ENCODE data around the gene TMPRSS7. TPM values are rescaled to one million over a fixed set of nuclear protein-coding genes. Genes with fewer than 3 reads are reported as not detected.

TMPRSS7 gene
- total RNA-seq, 4 donors from 2014 or later = not detected

DNA sequence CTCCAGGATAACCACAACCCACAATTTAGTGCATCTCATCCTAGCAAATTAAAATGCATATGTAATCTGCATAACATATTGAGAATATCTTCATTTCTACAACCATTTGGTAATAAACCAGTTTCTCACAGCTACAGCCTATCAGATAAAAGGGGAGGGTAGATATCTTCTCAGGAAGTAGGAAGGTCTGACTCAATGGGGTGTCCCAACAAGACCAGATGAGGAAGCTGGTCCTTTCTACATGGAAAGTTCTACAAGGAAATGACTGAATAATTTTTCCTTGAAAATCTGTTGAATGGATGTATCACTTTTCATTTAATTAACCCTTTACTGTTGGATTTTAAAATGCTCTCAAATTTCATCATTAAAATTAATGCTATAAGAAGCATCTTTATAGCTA, 17.4 kb upstream of the TMPRSS7 start:
- TF ChIP-seq, protein P1, sequence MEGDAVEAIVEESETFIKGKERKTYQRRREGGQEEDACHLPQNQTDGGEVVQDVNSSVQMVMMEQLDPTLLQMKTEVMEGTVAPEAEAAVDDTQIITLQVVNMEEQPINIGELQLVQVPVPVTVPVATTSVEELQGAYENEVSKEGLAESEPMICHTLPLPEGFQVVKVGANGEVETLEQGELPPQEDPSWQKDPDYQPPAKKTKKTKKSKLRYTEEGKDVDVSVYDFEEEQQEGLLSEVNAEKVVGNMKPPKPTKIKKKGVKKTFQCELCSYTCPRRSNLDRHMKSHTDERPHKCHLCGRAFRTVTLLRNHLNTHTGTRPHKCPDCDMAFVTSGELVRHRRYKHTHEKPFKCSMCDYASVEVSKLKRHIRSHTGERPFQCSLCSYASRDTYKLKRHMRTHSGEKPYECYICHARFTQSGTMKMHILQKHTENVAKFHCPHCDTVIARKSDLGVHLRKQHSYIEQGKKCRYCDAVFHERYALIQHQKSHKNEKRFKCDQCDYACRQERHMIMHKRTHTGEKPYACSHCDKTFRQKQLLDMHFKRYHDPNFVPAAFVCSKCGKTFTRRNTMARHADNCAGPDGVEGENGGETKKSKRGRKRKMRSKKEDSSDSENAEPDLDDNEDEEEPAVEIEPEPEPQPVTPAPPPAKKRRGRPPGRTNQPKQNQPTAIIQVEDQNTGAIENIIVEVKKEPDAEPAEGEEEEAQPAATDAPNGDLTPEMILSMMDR (IDR thresholded peaks at IDR 0.05 in 4 of 5, conservative IDR thresholded peaks at IDR 0.05 in 1 of 5) = no peak
- no peak for TF ChIP-seq POLR2A (IDR thresholded peaks at IDR 0.05)
- Histone ChIP-seq H3K4me3 (no peak overlapping the region), H3K4me1 (peaks cover 4% of the 10 kb centered on the region in 2 donors), H3K36me3 (no peaks in the 10 kb centered on the region), H3K27ac (no peak overlapping the region), H3K9me3 (no peaks in the 10 kb centered on the region), H3K27me3 (no peaks in the 10 kb centered on the region)
- ATAC-seq (no peak), DNase-seq (no peak)
- intact Hi-C loops (cut with DNase I; ENCODE audit: low total_unique reads) = no loop called here
- in situ Hi-C loops (cut with MboI; ENCODE audit: low sequenced_read_pairs in 4 of 4) = no loop called here

DNA sequence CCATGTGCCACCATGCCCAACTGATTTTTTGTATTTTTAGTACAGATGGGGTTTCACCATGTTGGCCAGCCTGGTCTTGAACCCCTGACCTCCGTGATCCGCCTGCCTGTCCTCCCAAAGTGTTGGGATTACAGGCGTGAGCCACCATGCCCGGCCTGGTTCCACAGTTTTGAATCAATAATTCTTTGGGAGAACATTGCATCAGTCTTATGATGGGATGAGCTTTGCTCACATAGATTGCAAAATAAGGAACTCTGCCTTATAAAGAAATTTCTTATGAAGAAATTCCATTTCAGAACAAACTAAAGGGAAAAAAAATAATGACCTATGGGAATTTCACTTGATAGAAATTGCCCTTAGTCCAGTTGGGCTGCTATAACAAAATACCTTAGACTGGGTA, 15.8 kb upstream of the TMPRSS7 start:
- Histone ChIP-seq H3K4me3 (no peak overlapping the region), H3K27me3 (no peaks in the 10 kb centered on the region), H3K9me3 (no peaks in the 10 kb centered on the region), H3K4me1 (no peaks in the 10 kb centered on the region), H3K27ac (no peak overlapping the region), H3K36me3 (no peaks in the 10 kb centered on the region)
- in situ Hi-C loops (cut with MboI; ENCODE audit: low sequenced_read_pairs in 4 of 4) (no loop called here), intact Hi-C loops (cut with DNase I; ENCODE audit: low total_unique reads) (no loop called here)
- DNase-seq (no peak), ATAC-seq (no peak)
- TF ChIP-seq POLR2A (IDR thresholded peaks at IDR 0.05) = no peak
- TF ChIP-seq, protein P1 (IDR thresholded peaks at IDR 0.05 in 4 of 5, conservative IDR thresholded peaks at IDR 0.05 in 1 of 5) = no peak

DNA sequence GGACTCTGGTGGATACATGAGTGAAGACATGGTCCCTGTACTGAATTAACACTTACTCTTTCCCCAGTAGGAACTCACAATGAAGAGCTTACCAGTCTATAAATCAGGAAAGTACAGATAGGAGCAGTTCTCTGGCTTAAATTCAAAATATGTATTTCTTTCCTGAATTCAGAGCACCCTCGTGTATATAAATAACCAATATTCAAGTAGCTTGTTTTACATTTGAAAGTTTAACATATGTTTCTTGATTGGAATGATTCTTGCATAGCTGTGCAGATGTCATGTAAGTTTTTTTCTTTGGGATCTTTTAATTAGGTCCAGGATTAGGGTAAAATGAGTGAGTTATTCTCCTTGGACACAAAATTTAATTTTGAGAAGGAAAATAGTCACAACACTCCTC, 14.8 kb upstream of the TMPRSS7 start:
- in situ Hi-C loops (cut with MboI; ENCODE audit: low sequenced_read_pairs in 4 of 4) = no loop called here
- H3K27me3 ChIP-seq = no peaks in the 10 kb centered on the region

DNA sequence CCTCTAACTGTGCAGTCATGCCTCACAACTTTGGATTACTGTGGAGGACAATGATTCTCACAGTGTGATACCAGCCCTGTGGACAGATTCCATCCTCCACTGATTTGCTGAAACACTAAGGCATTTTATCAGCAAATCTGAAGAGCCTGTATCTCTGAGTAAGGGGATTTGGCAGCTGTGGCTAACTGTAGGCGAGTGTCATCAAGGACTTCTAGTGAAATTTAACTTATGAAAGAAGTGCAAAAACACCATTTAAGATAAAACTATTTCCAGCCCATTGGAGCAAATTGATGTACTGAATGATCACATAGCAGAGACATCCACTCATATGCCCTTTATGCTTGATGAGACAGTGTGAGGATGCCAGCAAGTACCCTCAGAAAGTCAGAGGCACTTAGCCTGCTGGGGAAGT, 13.9 kb upstream of the TMPRSS7 start:
- H3K9me3 ChIP-seq = no peaks in the 10 kb centered on the region
- intact Hi-C loops (cut with DNase I; ENCODE audit: low total_unique reads) = no loop called here
- no peaks in the 10 kb centered on the region for H3K4me1 ChIP-seq
- in situ Hi-C loops (cut with MboI; ENCODE audit: low sequenced_read_pairs in 4 of 4) = no loop called here
- TF ChIP-seq POLR2A (IDR thresholded peaks at IDR 0.05) = no peak
- TF ChIP-seq, protein P1 (IDR thresholded peaks at IDR 0.05 in 4 of 5, conservative IDR thresholded peaks at IDR 0.05 in 1 of 5) = no peak
- ATAC-seq (no peak), DNase-seq (no peak)
- no peak overlapping the region for H3K27ac ChIP-seq
- no peak overlapping the region for H3K4me3 ChIP-seq
- H3K36me3 ChIP-seq = no peaks in the 10 kb centered on the region
- no peaks in the 10 kb centered on the region for H3K27me3 ChIP-seq

More for the DNA sequence above, 14.8 kb upstream of the TMPRSS7 start:
- TF ChIP-seq, protein P1 (IDR thresholded peaks at IDR 0.05 in 4 of 5, conservative IDR thresholded peaks at IDR 0.05 in 1 of 5) = no peak
- no peak for TF ChIP-seq POLR2A (IDR thresholded peaks at IDR 0.05)
- Histone ChIP-seq H3K27ac (no peak overlapping the region), H3K4me3 (no peak overlapping the region), H3K4me1 (no peaks in the 10 kb centered on the region), H3K36me3 (no peaks in the 10 kb centered on the region), H3K9me3 (no peaks in the 10 kb centered on the region)
- ATAC-seq = no peak
- intact Hi-C loops (cut with DNase I; ENCODE audit: low total_unique reads) = no loop called here
- DNase-seq = no peak

DNA sequence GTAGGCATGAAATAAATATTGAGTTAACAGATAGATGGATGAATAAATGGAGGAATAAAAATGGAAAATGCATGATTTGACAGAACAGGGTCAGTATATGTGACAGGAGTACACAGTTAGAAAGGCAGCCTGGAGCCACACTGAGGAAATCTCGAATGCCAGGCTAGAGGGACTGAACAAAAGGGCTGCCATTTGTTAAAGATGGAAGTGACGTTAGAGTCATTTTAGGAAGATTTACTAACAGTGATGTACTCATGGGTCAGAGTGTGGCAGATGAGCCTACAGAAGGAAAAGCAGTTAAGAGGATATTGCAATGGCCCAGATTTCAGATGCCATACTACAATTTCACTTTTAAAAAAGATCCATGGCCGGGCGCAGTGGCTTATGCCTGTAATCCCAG, 7.4 kb upstream of the TMPRSS7 start:
- Histone ChIP-seq H3K27me3 (no peaks in the 10 kb centered on the region), H3K4me1 (no peaks in the 10 kb centered on the region), H3K36me3 (no peaks in the 10 kb centered on the region), H3K27ac (no peak overlapping the region), H3K9me3 (no peaks in the 10 kb centered on the region), H3K4me3 (no peak overlapping the region)
- no peak for DNase-seq
- TF ChIP-seq, protein P1 (IDR thresholded peaks at IDR 0.05 in 4 of 5, conservative IDR thresholded peaks at IDR 0.05 in 1 of 5) = no peak
- TF ChIP-seq POLR2A (IDR thresholded peaks at IDR 0.05) = no peak
- intact Hi-C loops (cut with DNase I; ENCODE audit: low total_unique reads) = no loop called here
- in situ Hi-C loops (cut with MboI; ENCODE audit: low sequenced_read_pairs in 4 of 4) = no loop called here
- ATAC-seq = no peak

All from gastrocnemius medialis (tissue), 4 donors.